ENCODE data around the gene MAGI2. TPM values are rescaled to one million over a fixed set of nuclear protein-coding genes. Genes with fewer than 3 reads are reported as not detected.

Gene MAGI2
- total RNA-seq, 1 donor from 2014 or later, result 4.0 TPM

GRCh38 chr7:78402096-78402495 is 1051.4 kb downstream of the MAGI2 start:
- Histone ChIP-seq H3K9me3 (no peaks in the 10 kb centered on the region), H3K36me3 (no peaks in the 10 kb centered on the region), H3K27ac (no peak overlapping the region), H3K4me3 (no peak overlapping the region), H3K27me3 (no peaks in the 10 kb centered on the region), H3K4me1 (peaks cover 0 to 3% of the 10 kb centered on the region in 2 donors)
- no peak for TF ChIP-seq CTCF (IDR thresholded peaks at IDR 0.05)
- DNase-seq (ENCODE audit: low spot score in 2 of 2), result no peak
- intact Hi-C loops (cut with DNase I), result no loop called here

- H3K9me3 ChIP-seq, result no peaks in the 10 kb centered on the region
- no peak for DNase-seq (ENCODE audit: low spot score in 2 of 2)
- intact Hi-C loops (cut with DNase I), result no loop called here
- H3K4me1 ChIP-seq, result peaks cover 0 to 3% of the 10 kb centered on the region in 2 donors
- no peak overlapping the region for H3K27ac ChIP-seq
- H3K27me3 ChIP-seq, result no peaks in the 10 kb centered on the region
- H3K36me3 ChIP-seq, result no peaks in the 10 kb centered on the region
- TF ChIP-seq CTCF (IDR thresholded peaks at IDR 0.05), result no peak
- H3K4me3 ChIP-seq, result no peak overlapping the region
Observed at GRCh38 chr7:78400038-78400437, 1053.4 kb downstream of the MAGI2 start.

- intact Hi-C loops (cut with DNase I), result no loop called here
- TF ChIP-seq CTCF (IDR thresholded peaks at IDR 0.05), result no peak
- DNase-seq (ENCODE audit: low spot score in 2 of 2), result no peak
- Histone ChIP-seq H3K36me3 (no peaks in the 10 kb centered on the region), H3K27ac (no peak overlapping the region), H3K4me3 (no peak overlapping the region), H3K9me3 (no peaks in the 10 kb centered on the region), H3K4me1 (peaks cover 0 to 3% of the 10 kb centered on the region in 2 donors), H3K27me3 (no peaks in the 10 kb centered on the region)
Observed at GRCh38 chr7:78399033-78399769, 1054.3 kb downstream of the MAGI2 start.

- DNase-seq (ENCODE audit: low spot score in 2 of 2), result no peak
- intact Hi-C loops (cut with DNase I), result no loop called here
- Histone ChIP-seq H3K4me1 (peaks cover 0 to 3% of the 10 kb centered on the region in 2 donors), H3K4me3 (no peak overlapping the region), H3K9me3 (no peaks in the 10 kb centered on the region), H3K27me3 (no peaks in the 10 kb centered on the region), H3K27ac (no peak overlapping the region), H3K36me3 (no peaks in the 10 kb centered on the region)
- no peak for TF ChIP-seq CTCF (IDR thresholded peaks at IDR 0.05)
Observed at GRCh38 chr7:78398576-78398975, 1054.9 kb downstream of the MAGI2 start.

GRCh38 chr7:78398081-78398480 is 1055.4 kb downstream of the MAGI2 start:
- Histone ChIP-seq H3K9me3 (no peaks in the 10 kb centered on the region), H3K27me3 (no peaks in the 10 kb centered on the region), H3K4me3 (no peak overlapping the region), H3K27ac (no peak overlapping the region), H3K4me1 (peaks cover 0 to 3% of the 10 kb centered on the region in 2 donors), H3K36me3 (no peaks in the 10 kb centered on the region)
- intact Hi-C loops (cut with DNase I), result no loop called here
- TF ChIP-seq CTCF (IDR thresholded peaks at IDR 0.05), result no peak
- DNase-seq (ENCODE audit: low spot score in 2 of 2), result no peak

All from ascending aorta (tissue), 2 donors.